Cardiac muscle cell (in vitro differentiated cells and primary cell): ENCODE data around the gene CPNE1. TPM values are rescaled to one million over a fixed set of nuclear protein-coding genes. Genes with fewer than 3 reads are reported as not detected.

Source experiments
- DNase-seq, 2 donors: peaks; one replicate each; pipeline versions ENCODE4 v3.0.0 to v3.0.0-alpha.2; 2010 to 2017; ENCODE audit warnings: low read depth in 1 of 2, low spot score in 1 of 2
- H3K27ac ChIP-seq: fragments of 200-600 bp; sonication (generic); 2 replicates; pipeline ENCODE4 v1.5.1; 2016
- H3K27me3 ChIP-seq: fragments of 200-600 bp; sonication (generic); 2 replicates; pipeline ENCODE4 v1.6.0; 2016; ENCODE audit warnings: control low read depth
- H3K36me3 ChIP-seq: fragments of 200-600 bp; sonication (generic); 2 replicates; pipeline ENCODE4 v1.5.1; 2016; ENCODE audit warnings: control low read depth
- H3K4me1 ChIP-seq: fragments of 200-600 bp; sonication (generic); 2 replicates; pipeline ENCODE4 v1.8.1; 2017; ENCODE audit warnings: low read depth, mild to moderate bottlenecking, mixed run types
- H3K4me3 ChIP-seq: fragments of 200-600 bp; sonication (generic); 2 replicates; pipeline ENCODE4 v1.5.1; 2016; ENCODE audit warnings: mild to moderate bottlenecking
- H3K9me3 ChIP-seq: fragments of 200-600 bp; sonication (generic); 2 replicates; pipeline ENCODE4 v1.5.1; 2017; ENCODE audit warnings: low read depth, mild to moderate bottlenecking, control low read depth
- CTCF ChIP-seq: IDR thresholded peaks from 2 replicates; pipeline ENCODE4 v1.5.1; 2012; ENCODE audit warnings: low read depth, mild to moderate bottlenecking, low read length
- polyA plus RNA-seq: library from polyadenylated mRNA; unstranded; fragments of >200 nt; fragmentation: Nextera tagmentation; extraction: Ambion mirVana; gene quantifications from 2 replicates; pipeline ENCODE4 v1.2.1, GENCODE V29; 2016
- total RNA-seq: library from RNA; depleted of rRNA; stranded (reverse); fragments of >200 nt; gene quantifications from 2 replicates; pipeline ENCODE4 v1.2.3, GENCODE V29; 2016

The CPNE1 gene
- total and polyA plus RNA-seq, 2 experiments from 2014 or later, result 225 to 355 TPM

GRCh38 chr20:35627121-35627520 lies 37.6 kb downstream of the CPNE1 start:
- Histone ChIP-seq H3K27ac (no peak overlapping the region), H3K36me3 (peaks cover 50% of the 10 kb centered on the region), H3K9me3 (no peaks in the 10 kb centered on the region), H3K4me3 (no peak overlapping the region), H3K4me1 (no peaks in the 10 kb centered on the region), H3K27me3 (no peaks in the 10 kb centered on the region)
- TF ChIP-seq CTCF, result no peak
- no peak for DNase-seq

GRCh38 chr20:35626386-35627001 lies 38.2 kb downstream of the CPNE1 start:
- no peak for TF ChIP-seq CTCF
- DNase-seq, result no peak
- Histone ChIP-seq H3K4me3 (no peak overlapping the region), H3K27me3 (no peaks in the 10 kb centered on the region), H3K36me3 (peaks cover 48% of the 10 kb centered on the region), H3K27ac (peak overlapping the region; percentile 17), H3K4me1 (no peaks in the 10 kb centered on the region), H3K9me3 (no peaks in the 10 kb centered on the region)

- Histone ChIP-seq H3K27ac (peak overlapping the region; percentile 17), H3K4me3 (no peak overlapping the region), H3K27me3 (no peaks in the 10 kb centered on the region), H3K36me3 (peaks cover 44% of the 10 kb centered on the region), H3K9me3 (no peaks in the 10 kb centered on the region), H3K4me1 (no peaks in the 10 kb centered on the region)
- DNase-seq, result no peak
- TF ChIP-seq CTCF, result no peak
Observed at GRCh38 chr20:35625584-35626385, 38.9 kb downstream of the CPNE1 start.

- Histone ChIP-seq H3K27me3 (no peaks in the 10 kb centered on the region), H3K4me1 (peaks cover 10% of the 10 kb centered on the region), H3K4me3 (no peak overlapping the region), H3K27ac (peak overlapping the region; percentile 9), H3K9me3 (no peaks in the 10 kb centered on the region), H3K36me3 (peaks cover 18% of the 10 kb centered on the region)
- TF ChIP-seq CTCF, result no peak
- DNase-seq, result no peak
Observed at GRCh38 chr20:35621560-35621946, 43.1 kb downstream of the CPNE1 start.

GRCh38 chr20:35620818-35621559 lies 43.7 kb downstream of the CPNE1 start:
- Histone ChIP-seq H3K9me3 (no peaks in the 10 kb centered on the region), H3K36me3 (peaks cover 14% of the 10 kb centered on the region), H3K4me3 (no peak overlapping the region), H3K27me3 (no peaks in the 10 kb centered on the region), H3K4me1 (peaks cover 10% of the 10 kb centered on the region), H3K27ac (peak overlapping the region; percentile 9)
- DNase-seq, result no peak
- no peak for TF ChIP-seq CTCF
